Measurements from ENCODE around the gene SLAMF9.

The SLAMF9 gene

DNA sequence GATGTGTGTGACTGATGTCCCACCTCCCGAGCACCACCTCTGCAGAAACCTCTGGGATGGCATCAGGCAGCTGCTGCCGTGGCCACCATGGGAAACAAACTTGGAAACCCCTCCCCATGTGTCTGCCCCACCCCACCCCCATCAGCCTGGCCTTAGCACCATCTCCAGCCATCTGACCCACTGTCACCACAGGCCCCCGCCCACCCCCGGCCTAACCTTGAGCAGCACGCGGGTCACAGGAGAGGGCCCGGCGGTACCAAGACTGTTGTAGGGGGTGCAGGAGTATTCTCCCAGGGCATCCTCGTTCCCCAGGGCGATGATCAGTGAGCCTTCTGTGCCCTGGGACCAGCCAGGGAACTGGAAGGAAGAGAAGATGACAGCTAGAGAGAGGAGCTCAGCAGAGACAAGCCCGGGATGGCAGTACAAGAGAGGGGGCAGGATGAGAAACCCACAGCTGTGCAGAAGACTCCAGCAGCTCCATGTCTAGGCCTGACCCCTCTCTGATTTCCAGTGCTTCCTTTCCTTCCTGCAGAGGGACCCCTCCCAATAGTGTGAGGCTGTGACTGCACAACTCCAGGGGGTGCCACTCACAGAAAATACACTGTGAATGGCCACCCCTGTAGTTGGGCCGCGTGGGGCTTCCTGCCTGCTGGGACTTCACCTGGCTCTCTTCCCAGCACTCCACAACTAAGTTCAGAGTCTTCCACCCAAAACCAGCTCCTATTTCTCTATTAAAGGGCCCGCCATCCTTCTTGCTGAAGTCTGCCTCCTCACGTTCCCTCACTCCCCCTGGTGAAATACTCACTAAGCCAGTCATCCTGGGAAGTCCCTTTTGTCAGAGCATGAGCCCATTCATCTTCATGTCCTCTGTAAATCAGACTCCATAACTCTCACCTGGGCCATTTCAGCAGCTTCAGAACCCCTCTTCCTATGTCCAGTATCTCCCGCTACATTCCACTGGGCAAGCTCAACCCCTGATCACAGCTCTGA, 21.4 kb downstream of the SLAMF9 start:
- DNase-seq, result no peak

- DNase-seq, result no peak
Observed at GRCh38 chr1:159931795-159932173, 22.3 kb downstream of the SLAMF9 start.

DNA sequence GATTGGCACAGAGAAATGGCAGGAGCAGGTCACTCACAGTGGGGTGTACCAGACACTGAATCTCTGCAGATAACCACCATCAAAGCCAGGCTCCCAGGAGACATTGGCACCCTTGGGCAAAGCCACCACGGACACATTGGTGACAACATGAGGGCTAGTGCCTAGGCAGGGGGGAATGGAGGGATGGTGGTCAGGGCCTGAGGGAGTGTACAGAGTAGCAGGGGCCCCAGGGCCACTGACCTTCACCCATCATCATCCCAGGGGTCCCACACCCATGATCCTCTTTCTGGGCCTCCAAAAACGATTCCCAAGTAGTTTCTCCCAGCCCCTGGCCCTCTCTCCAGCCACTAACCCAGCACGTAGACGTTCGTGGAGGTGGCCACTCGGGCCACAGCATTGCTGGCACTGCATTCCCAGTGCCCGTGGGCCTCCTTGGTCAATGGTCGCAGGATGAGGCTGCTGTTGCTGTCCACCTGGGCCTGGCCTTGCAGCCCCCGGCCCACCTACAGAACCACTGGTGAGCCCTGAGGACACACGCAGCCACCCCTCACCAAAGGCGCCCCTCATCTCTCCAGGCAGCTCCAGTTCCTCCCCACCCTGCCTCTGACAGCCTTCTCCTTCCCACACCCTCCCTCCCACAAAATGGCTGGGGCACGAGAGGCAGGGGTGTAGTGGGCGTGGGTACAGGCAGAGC, 22.8 kb downstream of the SLAMF9 start:
- no peak for DNase-seq

GRCh38 chr1:159930634-159931033, 23.4 kb downstream of the SLAMF9 start:
- no peak for DNase-seq

- no peak for DNase-seq
Observed at GRCh38 chr1:159930216-159930615, 23.8 kb downstream of the SLAMF9 start.

GRCh38 chr1:159929155-159930051, 24.6 kb downstream of the SLAMF9 start:
- DNase-seq, result no peak

DNA sequence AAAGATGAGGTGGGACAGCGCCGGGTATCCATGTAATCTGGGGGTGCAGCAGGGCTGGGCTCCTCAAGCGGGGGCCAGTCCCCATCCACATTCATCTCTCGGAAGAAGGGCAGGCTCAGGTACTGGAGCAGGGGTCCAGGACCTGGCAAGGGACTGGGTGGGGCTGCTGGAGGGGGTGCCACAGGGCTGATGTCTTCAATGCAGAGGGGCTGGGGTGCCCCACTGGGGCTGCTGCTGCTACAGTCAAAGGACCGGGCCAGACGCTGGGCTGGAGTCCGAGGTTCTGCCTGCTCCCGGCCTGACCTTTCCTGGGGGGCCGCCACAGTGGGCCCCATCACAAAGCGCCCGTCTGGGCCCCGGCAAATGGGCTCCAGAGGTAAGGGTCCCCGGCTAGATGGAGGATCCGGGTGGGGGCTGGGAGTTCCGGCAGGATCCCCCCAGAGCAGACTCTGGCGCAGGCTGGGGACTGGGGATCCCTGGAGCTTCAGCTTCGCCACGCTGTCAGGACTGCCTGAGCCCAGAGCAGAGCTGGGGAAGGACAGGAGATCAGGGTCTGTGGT, 25.5 kb downstream of the SLAMF9 start:
- DNase-seq, result no peak

GRCh38 chr1:159927849-159928431, 26.1 kb downstream of the SLAMF9 start:
- DNase-seq, result no peak

GRCh38 chr1:159927211-159927848, 26.7 kb downstream of the SLAMF9 start:
- no peak for DNase-seq

DNA sequence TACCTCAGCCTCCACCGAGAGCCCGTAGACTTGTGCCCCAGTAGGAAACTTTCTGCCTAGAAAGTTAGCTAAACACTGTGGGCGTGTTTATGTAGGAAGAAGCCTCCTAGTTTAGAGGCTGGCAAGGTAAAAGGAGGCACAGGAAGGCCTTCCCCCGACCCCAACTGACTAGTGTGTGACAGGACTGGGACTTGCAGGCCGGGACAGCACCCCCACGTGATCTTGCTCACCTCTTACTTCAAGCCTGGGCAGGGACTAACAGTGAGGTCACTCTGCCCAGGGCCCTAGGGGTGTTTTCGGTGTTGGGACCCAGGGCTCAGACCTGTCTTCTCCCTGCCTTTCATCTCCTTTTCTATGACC, 28.3 kb downstream of the SLAMF9 start:
- peak; percentile 59 for DNase-seq

- peak; percentile 93 for DNase-seq
Observed at GRCh38 chr1:159924791-159925718, 29.0 kb downstream of the SLAMF9 start, which contains the start of gene TAGLN2. TSS of gene TAGLN2 (minus strand) at chr1:159925507. CDS start at chr1:159920509, 4,998 bp downstream.

GRCh38 chr1:159924025-159924790, 29.8 kb downstream of the SLAMF9 start:
- peak; percentile 69 for DNase-seq

DNA sequence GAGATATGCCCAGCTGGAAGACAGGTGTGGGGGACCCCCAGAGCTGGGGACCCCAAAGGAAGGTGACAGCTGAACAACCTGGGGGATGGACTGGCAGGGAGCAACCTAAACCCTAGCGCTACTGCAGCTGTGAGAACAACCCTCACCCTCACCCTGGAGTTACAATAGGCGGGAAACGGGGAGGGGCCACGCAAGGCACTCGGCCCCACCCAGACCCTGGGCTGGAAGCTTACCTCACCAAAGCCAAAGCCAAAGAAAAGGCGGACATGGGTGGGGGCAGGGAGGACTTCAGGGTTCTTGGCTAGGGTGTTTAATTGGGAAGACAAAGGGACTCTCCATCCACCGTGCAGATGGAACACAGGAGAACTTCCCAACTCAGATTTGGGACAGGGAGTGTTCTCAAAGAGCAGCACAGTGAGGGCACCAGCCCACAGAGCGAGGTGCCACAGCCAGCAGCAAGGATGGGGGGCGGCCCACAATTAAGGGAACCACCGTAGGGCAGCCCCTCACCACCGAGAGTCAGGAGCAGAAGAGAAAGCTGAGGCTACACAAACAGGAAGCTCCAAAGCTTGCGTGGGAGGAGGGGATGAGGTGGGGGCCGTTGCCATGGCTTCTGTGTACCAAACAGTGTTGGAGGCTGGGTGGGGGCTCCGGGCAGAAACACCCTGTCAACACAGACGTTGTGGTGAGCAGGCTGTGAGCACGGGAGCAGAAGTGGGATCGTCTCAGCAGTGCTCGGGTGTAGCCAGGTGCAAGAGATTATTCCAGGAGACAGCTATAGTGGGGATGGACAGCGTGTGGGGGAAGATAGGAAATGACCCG, 30.6 kb downstream of the SLAMF9 start:
- DNase-seq, result peak; percentile 85

GRCh38 chr1:159922511-159923202, 31.4 kb downstream of the SLAMF9 start:
- DNase-seq, result no peak

GRCh38 chr1:159921700-159922504, 32.1 kb downstream of the SLAMF9 start:
- DNase-seq, result no peak

DNA sequence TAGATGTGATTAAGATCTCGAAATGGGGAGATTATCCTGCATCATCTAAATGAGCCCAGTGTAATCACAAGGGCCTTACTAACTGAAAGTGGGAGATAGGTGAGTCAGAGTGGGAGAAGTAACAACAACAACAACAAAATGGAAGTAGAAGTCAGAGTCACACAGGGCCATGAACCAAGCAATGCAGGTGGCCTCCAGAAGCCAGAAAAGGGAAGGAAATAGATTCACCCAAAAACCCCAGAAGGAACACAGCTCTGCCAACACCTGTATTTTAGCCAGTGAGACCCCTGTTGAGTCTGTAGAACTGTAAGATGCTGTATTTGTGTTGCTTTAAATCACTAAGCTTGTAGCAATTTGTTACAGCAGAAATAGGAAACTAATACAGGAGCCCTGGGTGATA, 32.8 kb downstream of the SLAMF9 start:
- no peak for DNase-seq

DNA sequence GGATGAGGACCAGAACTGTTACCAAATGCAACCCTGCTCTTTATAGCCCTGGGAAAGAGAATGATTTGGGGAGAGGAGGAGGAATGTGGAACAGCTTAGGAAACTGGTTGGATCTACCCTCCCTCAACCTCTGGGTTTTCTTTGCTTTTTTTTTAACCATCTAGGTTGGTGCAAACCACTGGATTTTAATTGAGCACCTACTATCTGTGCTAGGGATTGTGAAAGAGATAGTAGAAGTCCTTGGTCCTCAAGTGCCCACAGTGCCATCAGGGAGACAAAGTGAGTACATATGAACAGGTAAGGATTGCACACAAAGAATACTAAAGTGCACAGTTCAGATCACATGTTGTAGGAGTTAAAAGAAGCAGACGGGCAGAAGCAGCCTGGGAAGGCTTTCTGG, 33.4 kb downstream of the SLAMF9 start:
- DNase-seq, result no peak
